B cell (primary cell): ENCODE measurements around the gene AARS2. TPM values are rescaled to one million over a fixed set of nuclear protein-coding genes. Genes with fewer than 3 reads are reported as not detected.
A peak's percentile ranks its signal among the peaks of the same experiment; 100 is the strongest.

Source experiments
- ATAC-seq: fragments of 200-7000 bp; cut with Tn5 transposase; one replicate; pipeline ENCODE4 v1.10.0; 2021; ENCODE audit warnings: low read depth, mild to moderate bottlenecking, moderate number of reproducible peaks, moderate library complexity
- CTCF ChIA-PET: fragments of 350-600 bp; sonication (Branson Sonifier 250); formaldehyde crosslinking; loops from one replicate; lab custom pipeline; 2021; ENCODE audit warnings: antibody characterized with exemption, inconsistent platforms; lab: Charles Lee
- POLR2A ChIA-PET: fragments of 350-600 bp; sonication (Branson Sonifier 250); formaldehyde crosslinking; loops from one replicate; lab custom pipeline; 2021; ENCODE audit warnings: antibody characterized with exemption; lab: Charles Lee
- DNase-seq: peaks from one replicate; pipeline ENCODE4 v3.0.0; 2013
- H2AFZ ChIP-seq: 2 replicates; pipeline ENCODE4 v1.6.1; 2012; ENCODE audit warnings: mild to moderate bottlenecking, low read depth, low read length; ENCODE audit not compliant: insufficient read depth, poor library complexity, severe bottlenecking
- H3K27ac ChIP-seq, 2 donors: 1 replicate in 1 of 2; 2 replicates in 1 of 2; pipeline ENCODE4 v1.5.1; 2012 to 2013; ENCODE audit warnings: low read length in 2 of 2, mild to moderate bottlenecking in 2 of 2, moderate library complexity in 1 of 2
- H3K27me3 ChIP-seq, 4 experiments: fragments of 200-600 bp in 1 of 4; sonication (generic) in 1 of 4; replicated peaks in 1 of 4; 1 replicate in 2 of 4; 2 replicates in 2 of 4; pipeline versions ENCODE4 v1.6.1 to v1.7.0; 2013 to 2016; ENCODE audit warnings: low read length in 3 of 4, mild to moderate bottlenecking in 2 of 4, mixed read lengths in 1 of 4, moderate library complexity in 1 of 4; ENCODE audit not compliant: insufficient read depth in 4 of 4, control insufficient read depth in 3 of 4; ENCODE audit errors: control extremely low read depth in 1 of 4
- H3K36me3 ChIP-seq, 2 experiments: replicated peaks in 1 of 2; 1 replicate in 1 of 2; 2 replicates in 1 of 2; pipeline versions ENCODE4 v1.6.1 to v1.7.1; 2013; ENCODE audit warnings: low read length in 1 of 2; ENCODE audit not compliant: insufficient read depth in 2 of 2, control insufficient read depth in 1 of 2; ENCODE audit errors: control extremely low read depth in 1 of 2, extremely low read depth in 1 of 2
- H3K4me1 ChIP-seq, 2 donors: fragments of 200-600 bp in 1 of 2; sonication (generic) in 1 of 2; 1 replicate in 1 of 2; 2 replicates in 1 of 2; pipeline versions ENCODE4 v1.5.1 to v1.6.1; 2013 to 2017; ENCODE audit warnings: low read length in 2 of 2; ENCODE audit not compliant: control insufficient read depth in 2 of 2, insufficient read depth in 2 of 2
- H3K4me2 ChIP-seq: replicated peaks from 2 replicates; pipeline ENCODE3; 2012; ENCODE audit warnings: mild to moderate bottlenecking, low read depth, low read length; ENCODE audit not compliant: poor library complexity, severe bottlenecking
- H3K4me3 ChIP-seq, 5 experiments: fragments of 200-600 bp in 1 of 5; sonication (generic) in 1 of 5; 1 replicate in 3 of 5; 2 replicates in 2 of 5; pipeline versions ENCODE4 v1.5.1 to v1.7.0; 2011 to 2016; ENCODE audit warnings: low read length in 4 of 5, mild to moderate bottlenecking in 4 of 5, low read depth in 2 of 5, control low read depth in 1 of 5, moderate library complexity in 1 of 5; ENCODE audit not compliant: insufficient read depth in 1 of 5; ENCODE audit errors: control extremely low read depth in 1 of 5, extremely low read depth in 1 of 5
- H3K79me2 ChIP-seq: fragments of 200-600 bp; sonication (generic); one replicate; pipeline ENCODE4 v1.6.0; 2016; ENCODE audit warnings: low read length; ENCODE audit not compliant: control insufficient read depth, insufficient read depth
- H3K9ac ChIP-seq: fragments of 200-600 bp; sonication (generic); 2 replicates; pipeline ENCODE4 v1.6.1; 2017; ENCODE audit warnings: mild to moderate bottlenecking, low read length, moderate library complexity
- H3K9me3 ChIP-seq, 3 donors: one replicate each; pipeline versions ENCODE4 v1.6.1 to v1.7.1; 2013; ENCODE audit warnings: low read length in 2 of 3; ENCODE audit not compliant: control insufficient read depth in 2 of 3, insufficient read depth in 1 of 3; ENCODE audit errors: control extremely low read depth in 1 of 3
- H4K20me1 ChIP-seq: 2 replicates; pipeline ENCODE4 v1.6.0; 2012; ENCODE audit warnings: mild to moderate bottlenecking, low read length; ENCODE audit not compliant: insufficient read depth, control insufficient read depth, poor library complexity, severe bottlenecking
- H3K27ac Mint-ChIP-seq: one replicate; pipeline ENCODE4 v1.8.0; 2021; ENCODE audit warnings: mixed read lengths
- H3K27me3 Mint-ChIP-seq: one replicate; pipeline ENCODE4 v1.8.0; 2021; ENCODE audit warnings: mixed read lengths
- H3K4me1 Mint-ChIP-seq: one replicate; pipeline ENCODE4 v1.8.0; 2021; ENCODE audit warnings: mixed read lengths
- H3K4me3 Mint-ChIP-seq: one replicate; pipeline ENCODE4 v1.8.0; 2021; ENCODE audit warnings: mixed read lengths
- H3K9me3 Mint-ChIP-seq: one replicate; pipeline ENCODE4 v1.8.0; 2022; ENCODE audit warnings: mixed read lengths; ENCODE audit not compliant: insufficient read depth
- EZH2 ChIP-seq: IDR thresholded peaks from 2 replicates; pipeline ENCODE4 v1.6.1; 2012; ENCODE audit warnings: borderline replicate concordance, low read depth, mild to moderate bottlenecking, moderate library complexity, low read length; ENCODE audit not compliant: insufficient read depth, poor library complexity, severe bottlenecking
- WGBS: methylation state at CpG from one replicate; pipeline ENCODE4 v1.1.5; 2013; ENCODE audit warnings: missing lambda C conversion rate; ENCODE audit not compliant: insufficient coverage; 5-methylcytosine and 5-hydroxymethylcytosine counted together
- intact Hi-C: fragments of 100-400 bp; cut with micrococcal nuclease; formaldehyde crosslinking; loops from one replicate; pipeline ENCODE4 v1.10.0; 2022
- polyA plus RNA-seq: library from polyadenylated mRNA; depleted of rRNA; stranded (reverse); fragments of >200 nt; gene quantifications from 2 replicates; pipeline ENCODE4 v1.2.3, GENCODE V29; 2012
- total RNA-seq, 2 donors: library from RNA; stranded (reverse); fragments of 120-200 nt in 1 of 2; gene quantifications; 1 replicate in 1 of 2; 2 replicates in 1 of 2; pipeline versions ENCODE4 v1.2.3 to v1.2.4, GENCODE V29; 2013 to 2022
- TF ChIP-seq, protein P1 (sequence below): fragments of 200-600 bp; IDR thresholded peaks from one replicate; pipeline ENCODE4 v1.8.0; 2022; ENCODE audit warnings: antibody characterized with exemption, mild to moderate bottlenecking

Gene AARS2
- total and polyA plus RNA-seq, 2 donors (not counting 1 experiment from before 2014, with no cell fraction given), result 11.3 to 21.3 TPM

DNA sequence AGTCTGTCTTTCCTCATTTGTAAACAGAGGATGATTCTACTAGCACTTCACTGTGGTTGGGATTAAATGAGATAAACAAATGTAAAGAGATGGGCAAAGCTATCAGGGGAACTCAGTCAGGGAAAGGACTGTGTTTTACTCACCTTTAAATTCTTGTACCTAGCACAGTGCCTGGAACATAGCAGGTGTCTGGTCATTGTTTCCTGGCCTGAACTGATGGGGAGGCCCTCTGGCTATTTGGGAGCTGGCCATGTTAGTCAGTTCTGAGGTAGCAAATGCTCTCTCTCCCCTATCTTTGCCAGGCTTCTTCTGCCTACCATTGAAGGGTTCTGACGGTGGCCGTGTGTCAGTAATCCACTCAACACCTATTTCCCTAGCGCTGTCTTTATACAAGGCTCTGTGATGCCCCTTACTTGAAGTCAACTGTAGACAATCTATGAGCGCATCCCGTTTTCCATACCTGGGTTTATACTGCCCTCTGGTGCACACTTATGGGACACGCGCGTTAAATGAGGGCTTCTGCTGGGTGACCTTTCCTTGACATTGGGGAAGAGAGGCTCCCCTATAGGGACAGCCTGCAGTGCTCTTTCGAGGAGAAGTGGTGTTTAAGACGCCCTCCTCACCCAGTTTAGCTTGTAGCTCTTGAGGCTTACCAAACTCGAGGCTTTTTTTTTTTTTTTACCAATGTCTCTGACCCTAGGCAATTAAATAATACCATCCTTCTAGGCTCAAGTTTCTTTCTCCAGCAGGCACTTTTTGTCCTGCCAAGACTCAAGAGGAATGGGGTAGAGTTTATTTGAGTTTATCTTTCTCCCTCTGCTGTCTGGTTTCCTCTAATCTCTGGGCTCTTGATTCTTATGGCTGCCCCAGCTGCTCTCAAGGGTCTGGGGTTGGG lies 25.3 kb upstream of the AARS2 start:
- H3K9me3 Mint-ChIP-seq, result no peaks in the 10 kb centered on the region
- no peak overlapping the region for H3K4me3 ChIP-seq
- peaks cover 0 to 22% (median 19%) of the 10 kb centered on the region in 4 experiments for H3K27me3 ChIP-seq
- POLR2A ChIA-PET, result interaction anchor here (0.7 to 1.6 kb wide), 2 partner anchors 49 to 71 kb away, joined by 3 to 4 read pairs; no protein-coding TSS in a partner anchor
- no peak overlapping the region for H3K27ac ChIP-seq
- no peak overlapping the region for H3K4me2 ChIP-seq
- H3K36me3 ChIP-seq, result no peaks in the 10 kb centered on the region
- peak; percentile 80 for DNase-seq
- H4K20me1 ChIP-seq, result no peaks in the 10 kb centered on the region
- peaks cover 0 to 6% of the 10 kb centered on the region in 2 donors for H3K4me1 ChIP-seq
- H3K9ac ChIP-seq, result no peak overlapping the region
- intact Hi-C loops, result loop anchor here (1.0 kb wide), 4 partner anchors 70 to 238 kb away; no protein-coding TSS in a partner anchor
- 5% methylated on average over 8 of the region's 11 CpGs for WGBS
- H3K9me3 ChIP-seq, result no peaks in the 10 kb centered on the region
- CTCF ChIA-PET, result interaction anchor here (0.6 to 6.4 kb wide), 29 partner anchors 9 to 570 kb away, joined by 3 to 70 read pairs (median 4); partner anchors contain the start of genes AARS2, CDC5L, SLC35B2 and TMEM151B
- no peak for TF ChIP-seq EZH2
- TF ChIP-seq, protein P1, sequence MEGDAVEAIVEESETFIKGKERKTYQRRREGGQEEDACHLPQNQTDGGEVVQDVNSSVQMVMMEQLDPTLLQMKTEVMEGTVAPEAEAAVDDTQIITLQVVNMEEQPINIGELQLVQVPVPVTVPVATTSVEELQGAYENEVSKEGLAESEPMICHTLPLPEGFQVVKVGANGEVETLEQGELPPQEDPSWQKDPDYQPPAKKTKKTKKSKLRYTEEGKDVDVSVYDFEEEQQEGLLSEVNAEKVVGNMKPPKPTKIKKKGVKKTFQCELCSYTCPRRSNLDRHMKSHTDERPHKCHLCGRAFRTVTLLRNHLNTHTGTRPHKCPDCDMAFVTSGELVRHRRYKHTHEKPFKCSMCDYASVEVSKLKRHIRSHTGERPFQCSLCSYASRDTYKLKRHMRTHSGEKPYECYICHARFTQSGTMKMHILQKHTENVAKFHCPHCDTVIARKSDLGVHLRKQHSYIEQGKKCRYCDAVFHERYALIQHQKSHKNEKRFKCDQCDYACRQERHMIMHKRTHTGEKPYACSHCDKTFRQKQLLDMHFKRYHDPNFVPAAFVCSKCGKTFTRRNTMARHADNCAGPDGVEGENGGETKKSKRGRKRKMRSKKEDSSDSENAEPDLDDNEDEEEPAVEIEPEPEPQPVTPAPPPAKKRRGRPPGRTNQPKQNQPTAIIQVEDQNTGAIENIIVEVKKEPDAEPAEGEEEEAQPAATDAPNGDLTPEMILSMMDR, result peak; percentile 82
- H3K4me1 Mint-ChIP-seq, result no peaks in the 10 kb centered on the region
- H3K27me3 Mint-ChIP-seq, result peaks cover 24% of the 10 kb centered on the region
- no peak overlapping the region for H3K27ac Mint-ChIP-seq
- H3K79me2 ChIP-seq, result no peaks in the 10 kb centered on the region
- no peak overlapping the region for H2AFZ ChIP-seq
- peak; percentile 83 for ATAC-seq
- no peak overlapping the region for H3K4me3 Mint-ChIP-seq
